ENCODE measurements around the gene JAK1.

JAK1 gene

DNA sequence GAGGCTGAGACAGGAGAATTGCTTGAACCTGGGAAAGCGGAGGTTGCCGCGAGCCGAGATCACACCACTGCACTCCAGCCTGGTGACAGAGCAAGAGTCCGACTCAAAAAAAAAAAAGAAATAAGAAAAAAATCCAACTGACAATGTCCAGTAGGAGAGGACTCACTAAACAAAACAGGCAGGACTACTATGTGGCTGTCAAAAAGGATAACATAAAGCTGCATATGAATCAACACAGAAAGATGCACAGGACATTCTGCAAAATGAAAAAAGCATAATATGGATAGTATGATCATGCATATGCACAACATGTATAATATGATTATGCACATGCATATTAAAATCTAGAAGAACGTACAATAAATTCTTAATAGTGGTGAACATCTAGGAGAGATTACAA is 80.7 kb downstream of the JAK1 start:
- Histone ChIP-seq H3K9me3 (no peaks in the 10 kb centered on the region), H3K27ac (no peak overlapping the region), H3K4me3 (no peak overlapping the region), H3K4me1 (peaks cover 0 to 22% (median 14%) of the 10 kb centered on the region in 4 donors), H3K36me3 (peaks cover 8 to 20% (median 13%) of the 10 kb centered on the region in 3 donors), H3K27me3 (no peaks in the 10 kb centered on the region)
- TF ChIP-seq, protein P1, sequence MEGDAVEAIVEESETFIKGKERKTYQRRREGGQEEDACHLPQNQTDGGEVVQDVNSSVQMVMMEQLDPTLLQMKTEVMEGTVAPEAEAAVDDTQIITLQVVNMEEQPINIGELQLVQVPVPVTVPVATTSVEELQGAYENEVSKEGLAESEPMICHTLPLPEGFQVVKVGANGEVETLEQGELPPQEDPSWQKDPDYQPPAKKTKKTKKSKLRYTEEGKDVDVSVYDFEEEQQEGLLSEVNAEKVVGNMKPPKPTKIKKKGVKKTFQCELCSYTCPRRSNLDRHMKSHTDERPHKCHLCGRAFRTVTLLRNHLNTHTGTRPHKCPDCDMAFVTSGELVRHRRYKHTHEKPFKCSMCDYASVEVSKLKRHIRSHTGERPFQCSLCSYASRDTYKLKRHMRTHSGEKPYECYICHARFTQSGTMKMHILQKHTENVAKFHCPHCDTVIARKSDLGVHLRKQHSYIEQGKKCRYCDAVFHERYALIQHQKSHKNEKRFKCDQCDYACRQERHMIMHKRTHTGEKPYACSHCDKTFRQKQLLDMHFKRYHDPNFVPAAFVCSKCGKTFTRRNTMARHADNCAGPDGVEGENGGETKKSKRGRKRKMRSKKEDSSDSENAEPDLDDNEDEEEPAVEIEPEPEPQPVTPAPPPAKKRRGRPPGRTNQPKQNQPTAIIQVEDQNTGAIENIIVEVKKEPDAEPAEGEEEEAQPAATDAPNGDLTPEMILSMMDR (IDR thresholded peaks at IDR 0.05), result no peak
- DNase-seq, result no peak
- intact Hi-C loops (cut with DNase I; ENCODE audit: low total_unique reads), result no loop called here

DNA sequence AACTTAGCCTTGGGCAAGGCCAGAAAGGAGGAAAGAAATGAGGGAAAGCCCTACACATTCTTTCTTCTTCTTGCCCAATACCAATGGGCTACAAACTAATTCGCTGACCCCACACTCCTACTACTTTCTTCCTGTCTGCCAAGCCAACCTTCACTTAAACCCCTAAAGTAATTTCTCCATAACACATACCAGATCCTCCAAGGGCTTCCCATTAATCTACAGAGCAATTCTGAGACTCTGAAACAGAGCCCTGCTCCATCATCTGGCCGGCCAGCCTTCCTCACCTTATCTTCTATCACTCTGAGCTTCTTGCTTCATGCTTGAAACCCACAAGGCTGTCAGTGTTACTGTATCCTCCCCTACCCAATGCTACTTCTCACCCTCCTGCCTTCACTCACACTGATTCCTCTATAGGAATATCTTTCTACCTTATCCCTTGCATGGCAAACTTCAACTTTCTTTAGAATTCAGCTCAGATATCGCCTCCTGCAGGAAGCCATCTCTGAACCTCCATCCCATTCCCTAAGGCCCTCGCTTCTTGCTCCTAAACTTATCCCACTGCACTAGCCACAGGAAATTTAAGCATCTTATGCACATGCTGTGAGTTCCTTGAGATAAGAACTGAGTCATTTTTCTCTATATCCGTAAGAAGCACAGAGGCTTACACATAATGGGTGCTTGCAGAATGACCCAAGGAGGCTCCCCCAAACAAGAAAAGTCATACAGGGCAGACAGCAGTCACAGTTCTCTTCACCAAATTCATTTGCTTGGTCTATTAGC is 81.9 kb downstream of the JAK1 start:
- DNase-seq, result no peak
- intact Hi-C loops (cut with DNase I; ENCODE audit: low total_unique reads), result no loop called here
- TF ChIP-seq, protein P1 (IDR thresholded peaks at IDR 0.05), result no peak
- Histone ChIP-seq H3K36me3 (peaks cover 8 to 20% (median 13%) of the 10 kb centered on the region in 3 donors), H3K9me3 (no peaks in the 10 kb centered on the region), H3K4me3 (no peak overlapping the region), H3K4me1 (peaks cover 0 to 10% (median 8%) of the 10 kb centered on the region in 4 donors), H3K27me3 (no peaks in the 10 kb centered on the region), H3K27ac (no peak overlapping the region)

- TF ChIP-seq, protein P1 (IDR thresholded peaks at IDR 0.05), result no peak
- Histone ChIP-seq H3K27me3 (no peaks in the 10 kb centered on the region), H3K4me1 (no peaks in the 10 kb centered on the region), H3K27ac (no peak overlapping the region), H3K9me3 (no peaks in the 10 kb centered on the region), H3K36me3 (peaks cover 19 to 24% (median 23%) of the 10 kb centered on the region in 3 donors), H3K4me3 (no peak overlapping the region)
- DNase-seq, result no peak
- intact Hi-C loops (cut with DNase I; ENCODE audit: low total_unique reads), result no loop called here
These were observed 83.6 kb downstream of the JAK1 start for GRCh38 chr1:64882574-64883255.

DNA sequence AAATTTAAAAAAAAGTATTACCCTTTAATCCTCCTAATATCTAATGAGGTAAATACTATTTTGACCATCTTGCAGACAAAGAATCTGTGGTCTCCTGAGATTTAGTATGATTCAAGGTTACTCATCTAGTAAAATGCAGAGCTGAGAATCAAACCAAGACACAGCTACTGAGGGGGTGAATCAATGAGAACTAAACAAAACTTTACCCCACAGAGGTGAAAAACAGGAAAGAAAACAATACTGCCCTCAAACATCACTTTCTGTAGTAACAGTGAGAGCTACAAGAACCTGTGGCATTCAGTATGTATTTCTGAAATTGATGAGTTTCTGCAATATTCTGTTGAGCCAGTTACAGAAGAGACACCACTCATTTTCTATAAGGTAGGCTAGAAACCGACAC is 85.1 kb downstream of the JAK1 start:
- peaks cover 28 to 34% (median 30%) of the 10 kb centered on the region in 3 donors for H3K36me3 ChIP-seq

GRCh38 chr1:64880449-64880848 is 85.9 kb downstream of the JAK1 start:
- DNase-seq, result no peak
- H3K27ac ChIP-seq, result no peak overlapping the region
- TF ChIP-seq, protein P1 (IDR thresholded peaks at IDR 0.05), result no peak
- peaks cover 37 to 42% (median 38%) of the 10 kb centered on the region in 3 donors for H3K36me3 ChIP-seq
- H3K27me3 ChIP-seq, result no peaks in the 10 kb centered on the region
- no peak overlapping the region for H3K4me3 ChIP-seq
- intact Hi-C loops (cut with DNase I; ENCODE audit: low total_unique reads), result no loop called here
- H3K4me1 ChIP-seq, result no peaks in the 10 kb centered on the region
- no peaks in the 10 kb centered on the region for H3K9me3 ChIP-seq

More for the DNA sequence above, 85.1 kb downstream of the JAK1 start:
- no peak for DNase-seq
- H3K4me1 ChIP-seq, result no peaks in the 10 kb centered on the region
- H3K9me3 ChIP-seq, result no peaks in the 10 kb centered on the region
- intact Hi-C loops (cut with DNase I; ENCODE audit: low total_unique reads), result no loop called here
- H3K27me3 ChIP-seq, result no peaks in the 10 kb centered on the region
- TF ChIP-seq, protein P1 (IDR thresholded peaks at IDR 0.05), result no peak
- no peak overlapping the region for H3K27ac ChIP-seq
- no peak overlapping the region for H3K4me3 ChIP-seq

Data from tibial artery (tissue), 4 donors.